ENCODE results near the gene NOTUM. TPM values are rescaled to one million over a fixed set of nuclear protein-coding genes. Genes with fewer than 3 reads are reported as not detected.

Gene NOTUM
- total RNA-seq, 4 donors from 2014 or later = 0.40 TPM; not detected in 3

DNA sequence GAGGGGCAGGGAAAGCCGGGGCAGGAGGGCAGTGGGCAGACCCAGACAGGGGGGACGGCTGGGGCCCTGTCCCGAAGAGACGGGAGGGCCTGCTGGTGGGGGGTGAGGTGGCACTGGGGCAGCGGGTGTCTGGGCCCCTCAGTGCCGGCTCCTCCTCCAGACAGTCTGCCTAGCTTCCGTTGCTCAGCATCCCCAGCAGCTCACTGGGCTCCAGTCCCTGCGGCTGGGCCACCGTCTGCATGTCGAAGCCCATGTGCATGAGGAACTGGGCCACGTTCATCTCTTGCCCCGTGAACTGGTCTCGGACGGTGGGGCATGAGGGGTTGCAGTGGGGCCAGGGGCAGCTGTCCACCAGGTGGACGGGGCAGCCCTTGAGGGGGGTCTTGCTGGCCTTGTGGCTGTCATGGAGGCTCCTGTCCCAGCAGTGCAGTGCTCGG, 8.2 kb downstream of the NOTUM start:
- DNase-seq = no peak
- 74 to 78% methylated on average over 15 to 16 of the region's 16 CpGs for WGBS, 2 donors
- H3K27ac ChIP-seq = no peak overlapping the region
- no peaks in the 10 kb centered on the region for H3K9me3 ChIP-seq
- intact Hi-C loops (cut with DNase I) = no loop called here
- no peaks in the 10 kb centered on the region for H3K36me3 ChIP-seq
- no peak overlapping the region for H3K4me3 ChIP-seq (replicated peaks in 1 of 3)
- H3K27me3 ChIP-seq = no peaks in the 10 kb centered on the region
- H3K4me1 ChIP-seq = no peaks in the 10 kb centered on the region
- TF ChIP-seq POLR2A (IDR thresholded peaks at IDR 0.05) = no peak
- TF ChIP-seq, protein P1, sequence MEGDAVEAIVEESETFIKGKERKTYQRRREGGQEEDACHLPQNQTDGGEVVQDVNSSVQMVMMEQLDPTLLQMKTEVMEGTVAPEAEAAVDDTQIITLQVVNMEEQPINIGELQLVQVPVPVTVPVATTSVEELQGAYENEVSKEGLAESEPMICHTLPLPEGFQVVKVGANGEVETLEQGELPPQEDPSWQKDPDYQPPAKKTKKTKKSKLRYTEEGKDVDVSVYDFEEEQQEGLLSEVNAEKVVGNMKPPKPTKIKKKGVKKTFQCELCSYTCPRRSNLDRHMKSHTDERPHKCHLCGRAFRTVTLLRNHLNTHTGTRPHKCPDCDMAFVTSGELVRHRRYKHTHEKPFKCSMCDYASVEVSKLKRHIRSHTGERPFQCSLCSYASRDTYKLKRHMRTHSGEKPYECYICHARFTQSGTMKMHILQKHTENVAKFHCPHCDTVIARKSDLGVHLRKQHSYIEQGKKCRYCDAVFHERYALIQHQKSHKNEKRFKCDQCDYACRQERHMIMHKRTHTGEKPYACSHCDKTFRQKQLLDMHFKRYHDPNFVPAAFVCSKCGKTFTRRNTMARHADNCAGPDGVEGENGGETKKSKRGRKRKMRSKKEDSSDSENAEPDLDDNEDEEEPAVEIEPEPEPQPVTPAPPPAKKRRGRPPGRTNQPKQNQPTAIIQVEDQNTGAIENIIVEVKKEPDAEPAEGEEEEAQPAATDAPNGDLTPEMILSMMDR (IDR thresholded peaks at IDR 0.05) = no peak

DNA sequence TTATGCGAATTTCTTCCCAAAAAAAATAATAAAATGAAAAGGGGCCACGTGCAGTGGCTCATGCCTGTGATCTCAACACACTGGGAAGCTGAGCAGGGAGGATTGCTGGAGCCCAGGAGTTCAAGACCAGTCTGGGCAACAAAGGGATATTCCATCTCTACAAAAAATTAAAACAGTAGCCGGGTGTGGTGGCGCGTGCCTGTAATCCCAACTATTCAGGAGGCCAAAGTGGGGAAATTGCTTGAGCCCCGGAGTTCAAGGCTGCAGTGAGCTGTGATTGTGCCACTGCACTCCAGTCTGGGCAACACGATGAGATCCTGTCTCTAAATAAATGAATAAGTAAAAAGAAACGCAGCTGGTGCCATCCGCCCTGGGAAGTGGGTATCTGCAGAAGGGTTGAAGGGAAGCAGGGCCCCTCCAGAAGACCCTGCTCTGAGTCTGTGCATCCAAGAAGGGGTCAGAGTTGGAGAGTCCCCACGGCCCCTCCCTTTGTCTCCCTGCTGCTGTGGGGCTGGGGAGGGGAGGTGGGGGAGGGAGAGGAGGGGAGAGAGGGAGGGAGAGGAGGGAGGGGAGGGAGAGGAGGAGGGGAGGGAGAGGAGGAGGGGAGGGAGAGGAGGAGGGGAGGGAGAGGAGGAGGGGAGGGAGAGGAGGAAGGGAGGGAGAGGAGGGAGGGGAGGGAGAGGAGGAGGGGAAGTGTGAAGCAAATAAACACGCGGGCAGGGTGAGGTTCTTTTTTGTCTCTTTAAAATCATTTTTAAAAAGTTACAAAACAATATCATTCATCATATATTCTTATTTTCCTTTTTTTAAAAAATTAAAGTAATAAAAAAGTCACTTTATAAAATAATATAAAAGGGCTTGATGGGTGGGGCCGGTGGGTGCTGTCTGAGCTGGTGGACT, 9.0 kb downstream of the NOTUM start:
- Histone ChIP-seq H3K36me3 (no peaks in the 10 kb centered on the region), H3K4me1 (no peaks in the 10 kb centered on the region), H3K27me3 (no peaks in the 10 kb centered on the region), H3K9me3 (no peaks in the 10 kb centered on the region), H3K4me3 (replicated peaks in 1 of 3) (no peak overlapping the region), H3K27ac (no peak overlapping the region)
- 61% methylated on average over 13 of the region's 13 CpGs for WGBS, 2 donors
- no peak for DNase-seq
- TF ChIP-seq, protein P1 (IDR thresholded peaks at IDR 0.05) = no peak
- TF ChIP-seq POLR2A (IDR thresholded peaks at IDR 0.05) = no peak
- intact Hi-C loops (cut with DNase I) = no loop called here

DNA sequence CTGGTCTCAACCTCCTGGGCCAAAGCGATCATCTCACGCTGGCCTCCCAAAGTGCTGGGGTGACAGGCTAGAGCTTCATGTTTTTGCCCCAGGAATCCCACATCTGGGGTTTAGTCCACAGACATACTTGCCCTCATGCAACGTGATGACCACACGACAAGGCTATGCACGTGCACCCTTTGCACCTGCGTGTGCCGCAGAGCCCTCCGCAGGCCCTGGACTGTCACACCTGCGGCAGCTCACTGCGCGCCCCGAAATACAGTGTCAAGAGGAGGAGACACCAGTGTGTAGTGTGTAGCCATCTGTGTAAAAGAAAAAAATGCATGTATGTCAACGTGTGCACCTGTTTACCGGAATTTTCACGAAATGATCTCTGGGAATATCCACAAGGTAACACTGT, 10.5 kb downstream of the NOTUM start:
- Histone ChIP-seq H3K4me1 (no peaks in the 10 kb centered on the region), H3K27me3 (no peaks in the 10 kb centered on the region), H3K36me3 (no peaks in the 10 kb centered on the region), H3K9me3 (no peaks in the 10 kb centered on the region), H3K27ac (no peak overlapping the region), H3K4me3 (replicated peaks in 1 of 3) (no peak overlapping the region)
- TF ChIP-seq POLR2A (IDR thresholded peaks at IDR 0.05) = no peak
- TF ChIP-seq, protein P1 (IDR thresholded peaks at IDR 0.05) = no peak
- 83 to 84% methylated on average over 15 of the region's 15 CpGs for WGBS, 2 donors
- no peak for DNase-seq
- intact Hi-C loops (cut with DNase I) = no loop called here

DNA sequence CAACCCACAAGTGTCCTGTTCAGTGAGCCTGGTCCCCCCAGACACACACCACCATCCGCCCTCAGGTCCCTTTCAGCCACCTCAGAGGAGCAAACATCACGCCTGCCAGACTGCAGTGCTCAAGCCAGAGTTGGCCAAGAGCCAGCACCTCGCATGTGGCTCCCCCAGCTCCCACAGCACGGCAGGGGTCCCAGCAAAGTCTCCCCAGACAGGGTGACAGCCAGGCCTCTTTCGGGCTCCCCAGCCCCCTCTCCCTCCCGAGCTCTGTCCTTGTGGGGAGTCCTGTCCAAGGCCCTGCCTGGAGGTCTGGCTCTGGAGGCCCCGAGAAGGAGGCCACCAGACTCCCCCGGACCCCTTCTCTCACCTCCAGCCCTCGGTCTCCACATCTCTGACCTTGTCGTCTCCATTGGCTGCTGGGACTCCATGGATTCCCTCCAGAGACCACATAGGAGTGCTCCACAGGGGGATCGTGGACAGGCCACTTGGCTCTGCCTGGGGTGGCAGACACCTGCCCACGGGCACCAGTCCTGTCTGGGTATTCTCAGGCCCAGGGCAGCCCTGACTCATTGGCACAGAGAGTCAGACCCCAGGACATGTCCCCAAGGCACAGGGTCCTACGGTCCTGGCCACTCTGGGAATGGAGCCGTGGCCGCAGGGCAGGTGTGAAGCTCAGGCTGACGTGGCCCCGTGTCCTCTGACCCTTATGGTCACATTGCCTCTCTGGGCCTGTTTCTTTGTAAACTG, 12.2 kb downstream of the NOTUM start:
- Histone ChIP-seq H3K4me3 (replicated peaks in 1 of 3) (no peak overlapping the region), H3K27me3 (no peaks in the 10 kb centered on the region), H3K36me3 (no peaks in the 10 kb centered on the region), H3K4me1 (no peaks in the 10 kb centered on the region), H3K27ac (no peak overlapping the region), H3K9me3 (no peaks in the 10 kb centered on the region)
- no peak for DNase-seq
- intact Hi-C loops (cut with DNase I) = no loop called here
- 77 to 85% methylated on average over 12 to 15 of the region's 17 CpGs for WGBS, 2 donors
- TF ChIP-seq, protein P1 (IDR thresholded peaks at IDR 0.05) = no peak
- TF ChIP-seq POLR2A (IDR thresholded peaks at IDR 0.05) = no peak

DNA sequence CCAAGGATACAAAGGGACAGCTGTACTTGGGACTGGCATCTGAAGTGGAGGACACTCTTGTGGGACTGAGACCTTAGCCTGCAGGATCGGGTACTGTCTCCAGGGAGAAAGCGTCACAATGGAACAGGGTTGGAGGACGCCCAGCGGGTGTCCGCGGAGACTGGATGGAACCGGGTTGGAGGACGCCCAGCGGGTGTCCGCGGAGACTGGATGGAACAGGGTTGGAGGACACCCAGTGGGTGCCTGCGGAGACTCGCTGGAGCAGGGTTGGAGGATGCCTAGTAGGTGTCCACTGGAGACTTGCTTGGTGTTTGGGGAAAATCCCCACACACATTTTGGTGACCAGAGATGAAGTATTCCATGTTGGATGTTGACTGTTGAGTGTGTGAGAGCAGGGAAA, 13.8 kb downstream of the NOTUM start, which contains the start of gene MYADML2:
Gene MYADML2 (minus strand): TSS at position 45 of the 400 bp plus-strand sequence. CDS start 5,492 bp downstream, outside the sequence.
- no peak within 1 kb of the TSS for H3K27ac ChIP-seq
- no peaks in the 10 kb centered on the region for H3K27me3 ChIP-seq
- DNase-seq = no peak
- intact Hi-C loops (cut with DNase I) = no loop called here
- no peaks in the 10 kb centered on the region for H3K4me1 ChIP-seq
- WGBS, 2 donors = 79 to 87% methylated on average over 11 to 13 of the region's 13 CpGs
- no peaks in the 10 kb centered on the region for H3K36me3 ChIP-seq
- H3K9me3 ChIP-seq = no peaks in the 10 kb centered on the region
- TF ChIP-seq, protein P1 (IDR thresholded peaks at IDR 0.05) = no peak
- TF ChIP-seq POLR2A (IDR thresholded peaks at IDR 0.05) = no peak
- H3K4me3 ChIP-seq (replicated peaks in 1 of 3) = no peak within 1 kb of the TSS

Data from thyroid gland (tissue), 4 donors.